Trophoblast cell (in vitro differentiated cells and primary cell): Measurements from ENCODE around the gene CDH20.
A peak's percentile ranks its signal among the peaks of the same experiment; 100 is the strongest.

ENCODE experiments used
- DNase-seq, 2 donors: peaks; one replicate each; pipeline ENCODE4 v3.0.0-alpha.2; 2016
- H2AFZ ChIP-seq: 2 replicates; pipeline ENCODE4 v1.6.1; 2013; ENCODE audit warnings: low read length, moderate library complexity, mild to moderate bottlenecking; ENCODE audit not compliant: insufficient read depth, poor library complexity
- H2AK5ac ChIP-seq: 2 replicates; pipeline ENCODE4 v1.6.1; 2013; ENCODE audit warnings: mild to moderate bottlenecking, low read length
- H2BK120ac ChIP-seq: 2 replicates; pipeline ENCODE4 v1.6.1; 2013; ENCODE audit warnings: low read length, mild to moderate bottlenecking, moderate library complexity; ENCODE audit not compliant: insufficient read depth, poor library complexity
- H2BK12ac ChIP-seq: 2 replicates; pipeline ENCODE4 v1.6.1; 2013; ENCODE audit warnings: mild to moderate bottlenecking, low read length, moderate library complexity
- H2BK5ac ChIP-seq: 2 replicates; pipeline ENCODE4 v1.6.1; 2013; ENCODE audit warnings: low read length, low read depth, moderate library complexity, mild to moderate bottlenecking; ENCODE audit not compliant: poor library complexity
- H3K14ac ChIP-seq: 2 replicates; pipeline ENCODE4 v1.6.1; 2013; ENCODE audit warnings: mild to moderate bottlenecking, low read length
- H3K18ac ChIP-seq: 2 replicates; pipeline ENCODE4 v1.6.1; 2013; ENCODE audit warnings: mild to moderate bottlenecking, low read length
- H3K23ac ChIP-seq: 2 replicates; pipeline ENCODE4 v1.6.1; 2013; ENCODE audit warnings: low read length
- H3K27ac ChIP-seq: 2 replicates; pipeline ENCODE4 v1.5.1; 2013; ENCODE audit warnings: low read depth, mild to moderate bottlenecking, inconsistent platforms, low read length, moderate library complexity
- H3K27me3 ChIP-seq: 2 replicates; pipeline ENCODE4 v1.6.1; 2013; ENCODE audit warnings: inconsistent platforms, mild to moderate bottlenecking, low read length, moderate library complexity; ENCODE audit not compliant: insufficient read depth
- H3K36me3 ChIP-seq, 2 experiments: 1 replicate in 1 of 2; 2 replicates in 1 of 2; pipeline ENCODE4 v1.6.1; 2013; ENCODE audit warnings: low read length in 2 of 2, mild to moderate bottlenecking in 2 of 2, moderate library complexity in 1 of 2; ENCODE audit not compliant: insufficient read depth in 2 of 2, control insufficient read depth in 1 of 2
- H3K4ac ChIP-seq: 2 replicates; pipeline ENCODE4 v1.6.1; 2013; ENCODE audit warnings: low read depth, mild to moderate bottlenecking, low read length, moderate library complexity
- H3K4me1 ChIP-seq, 2 experiments: 1 replicate in 1 of 2; 2 replicates in 1 of 2; pipeline ENCODE4 v1.6.1; 2013; ENCODE audit warnings: low read length in 2 of 2, mild to moderate bottlenecking in 2 of 2, moderate library complexity in 1 of 2; ENCODE audit not compliant: insufficient read depth in 2 of 2, control insufficient read depth in 1 of 2
- H3K4me2 ChIP-seq: 2 replicates; pipeline ENCODE4 v1.6.1; 2013; ENCODE audit warnings: inconsistent platforms, mild to moderate bottlenecking, low read length, moderate library complexity
- H3K4me3 ChIP-seq: 2 replicates; pipeline ENCODE4 v1.5.1; 2013; ENCODE audit warnings: mild to moderate bottlenecking, low read depth, low read length, inconsistent platforms
- H3K79me1 ChIP-seq: one replicate; pipeline ENCODE4 v1.6.1; 2013; ENCODE audit warnings: low read length
- H3K79me2 ChIP-seq: 2 replicates; pipeline ENCODE4 v1.6.1; 2013; ENCODE audit warnings: low read length, mild to moderate bottlenecking; ENCODE audit not compliant: control insufficient read depth, insufficient read depth, poor library complexity
- H3K9ac ChIP-seq: 2 replicates; pipeline ENCODE4 v1.6.1; 2013; ENCODE audit warnings: mild to moderate bottlenecking, low read length
- H3K9me3 ChIP-seq: 2 replicates; pipeline ENCODE4 v1.6.1; 2013; ENCODE audit warnings: low read depth, mild to moderate bottlenecking, control low read depth, inconsistent platforms, low read length; ENCODE audit not compliant: insufficient read depth
- H4K12ac ChIP-seq: 2 replicates; pipeline ENCODE4 v1.6.1; 2013; ENCODE audit warnings: low read depth, mild to moderate bottlenecking, low read length, moderate library complexity
- H4K8ac ChIP-seq: 2 replicates; pipeline ENCODE4 v1.6.1; 2013; ENCODE audit warnings: low read depth, mild to moderate bottlenecking, low read length, moderate library complexity
- H4K91ac ChIP-seq: one replicate; pipeline ENCODE4 v1.6.1; 2013; ENCODE audit warnings: low read depth, mild to moderate bottlenecking, low read length, moderate library complexity
- WGBS: extraction: QIAGEN DNeasy Blood & Tissue Kit; methylation state at CpG from one replicate; pipeline ENCODE4 v1.1.7; 2013; ENCODE audit warnings: missing lambda C conversion rate; ENCODE audit not compliant: insufficient read length, insufficient coverage; ENCODE audit errors: extremely low coverage; 5-methylcytosine and 5-hydroxymethylcytosine counted together

Gene CDH20

DNA sequence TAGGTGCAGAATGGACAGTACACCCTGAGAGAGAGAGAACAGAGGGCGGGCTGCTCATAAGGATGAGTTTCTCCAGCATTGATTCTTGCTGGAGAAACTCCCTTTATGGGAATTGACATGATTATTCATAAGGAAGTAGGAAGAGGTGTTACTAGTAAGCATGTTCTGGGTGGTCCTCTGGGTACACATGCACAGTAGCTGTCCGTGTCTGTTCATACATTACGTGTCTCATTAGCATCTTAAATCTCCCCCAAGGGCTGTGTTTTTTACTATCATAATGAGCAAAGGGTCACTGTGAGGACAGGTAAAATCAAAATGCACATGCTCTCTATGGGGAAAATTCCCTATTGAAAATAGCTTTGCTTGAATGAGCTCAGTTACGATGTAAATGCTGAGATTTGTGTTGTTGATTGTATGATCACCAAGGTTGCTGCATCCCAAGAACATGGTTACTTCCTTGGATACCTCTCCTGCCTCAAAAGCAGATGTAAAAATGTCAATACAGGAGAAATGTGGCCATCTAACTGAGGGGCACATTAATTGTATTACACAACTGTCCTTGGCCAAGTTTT is 238.9 kb downstream of the CDH20 start:
- Histone ChIP-seq H4K12ac (no peak overlapping the region), H3K27ac (no peak overlapping the region), H4K8ac (no peak overlapping the region), H3K4ac (no peak overlapping the region), H3K4me2 (no peak overlapping the region), H3K23ac (no peak overlapping the region), H3K4me3 (no peak overlapping the region), H3K14ac (no peak overlapping the region), H3K4me1 (peaks cover 7 to 10% of the 10 kb centered on the region in 2 experiments), H2AFZ (no peak overlapping the region), H2AK5ac (no peak overlapping the region), H2BK120ac (no peak overlapping the region), H3K18ac (no peak overlapping the region), H3K36me3 (peaks cover 0 to 2% of the 10 kb centered on the region in 2 experiments), H4K91ac (no peak overlapping the region), H3K79me2 (no peaks in the 10 kb centered on the region), H2BK5ac (no peak overlapping the region), H3K9me3 (no peaks in the 10 kb centered on the region), H3K9ac (no peak overlapping the region), H3K27me3 (no peaks in the 10 kb centered on the region), H2BK12ac (no peak overlapping the region), H3K79me1 (peaks cover 9% of the 10 kb centered on the region)
- whole genome bisulfite sequencing, result no CpG with 5 or more reads among the region's 4 CpGs
- DNase-seq, result no peak

DNA sequence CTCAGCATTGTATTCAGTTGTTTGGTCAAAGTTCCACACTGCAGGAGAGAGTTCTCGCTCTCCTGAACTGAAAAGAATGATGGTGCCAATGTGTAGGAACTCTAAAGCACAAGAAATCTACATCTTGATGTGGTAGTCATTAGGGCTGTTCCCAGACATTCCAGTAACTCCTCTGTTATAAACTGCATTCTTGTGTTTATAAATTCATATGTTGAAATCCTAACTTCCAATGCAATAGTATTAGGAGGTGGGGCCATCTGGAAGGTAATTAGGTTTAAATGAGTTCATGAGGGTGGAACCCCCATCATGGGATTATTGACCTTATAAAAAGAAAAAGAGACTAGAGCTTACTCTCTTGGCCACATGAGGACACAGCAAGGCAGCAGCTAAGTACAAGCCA is 239.6 kb downstream of the CDH20 start:
- no peak overlapping the region for H2BK12ac ChIP-seq
- no peak overlapping the region for H3K14ac ChIP-seq
- H3K4me3 ChIP-seq, result no peak overlapping the region
- no peak overlapping the region for H3K27ac ChIP-seq
- no peak overlapping the region for H3K4me2 ChIP-seq
- no peak overlapping the region for H3K18ac ChIP-seq
- peaks cover 0 to 2% of the 10 kb centered on the region in 2 experiments for H3K36me3 ChIP-seq
- H2AFZ ChIP-seq, result no peak overlapping the region
- H3K4me1 ChIP-seq, result peaks cover 7 to 10% of the 10 kb centered on the region in 2 experiments
- no peak overlapping the region for H4K91ac ChIP-seq
- H2BK120ac ChIP-seq, result no peak overlapping the region
- no peak overlapping the region for H4K8ac ChIP-seq
- H4K12ac ChIP-seq, result no peak overlapping the region
- no peaks in the 10 kb centered on the region for H3K27me3 ChIP-seq
- H3K79me2 ChIP-seq, result no peaks in the 10 kb centered on the region
- no peak overlapping the region for H3K9ac ChIP-seq
- no peaks in the 10 kb centered on the region for H3K9me3 ChIP-seq
- H3K4ac ChIP-seq, result no peak overlapping the region
- no peak overlapping the region for H2BK5ac ChIP-seq
- DNase-seq, result no peak
- H2AK5ac ChIP-seq, result no peak overlapping the region
- H3K79me1 ChIP-seq, result peaks cover 9% of the 10 kb centered on the region
- H3K23ac ChIP-seq, result no peak overlapping the region
- whole genome bisulfite sequencing, result no CpG with 5 or more reads among the region's 1 CpG

DNA sequence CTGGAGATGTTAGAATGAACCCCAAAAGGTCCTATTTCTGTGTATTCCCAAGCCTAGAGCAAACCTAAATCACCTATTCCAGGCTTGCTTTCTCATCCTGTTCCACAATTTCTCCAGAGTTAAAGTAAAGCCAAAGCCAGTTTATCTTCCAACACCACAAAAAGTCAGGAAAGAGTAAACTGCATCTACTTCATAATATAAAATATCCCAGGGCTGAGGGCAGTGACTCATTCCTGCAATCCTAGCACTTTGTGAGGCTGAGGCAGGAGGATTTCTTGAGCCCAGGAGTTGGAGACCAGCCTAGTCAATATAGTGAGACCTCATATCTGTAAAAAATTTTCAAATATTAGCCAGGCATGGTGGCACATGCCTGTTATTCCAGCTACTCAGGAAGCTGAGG is 241.4 kb downstream of the CDH20 start:
- Histone ChIP-seq H3K18ac (no peak overlapping the region), H3K23ac (no peak overlapping the region), H3K4me2 (no peak overlapping the region), H3K9ac (no peak overlapping the region), H2AK5ac (no peak overlapping the region), H3K36me3 (peaks cover 0 to 2% of the 10 kb centered on the region in 2 experiments), H3K27me3 (no peaks in the 10 kb centered on the region), H3K79me1 (peaks cover 5% of the 10 kb centered on the region), H3K4me3 (no peak overlapping the region), H3K79me2 (no peaks in the 10 kb centered on the region), H3K9me3 (no peaks in the 10 kb centered on the region), H2BK5ac (peak overlapping the region; percentile 74), H3K14ac (peak overlapping the region; percentile 42), H4K12ac (no peak overlapping the region), H2BK12ac (peak overlapping the region; percentile 74), H3K27ac (peak overlapping the region; percentile 80), H4K91ac (peak overlapping the region; percentile 85), H3K4ac (peak overlapping the region; percentile 49), H2BK120ac (peak overlapping the region; percentile 75), H2AFZ (no peak overlapping the region), H4K8ac (no peak overlapping the region), H3K4me1 (peaks cover 3 to 4% of the 10 kb centered on the region in 2 experiments)
- peak in 1 of 2 donors; percentile 49 for DNase-seq

GRCh38 chr18:61575419-61575818 is 242.2 kb downstream of the CDH20 start:
- Histone ChIP-seq H3K27me3 (no peaks in the 10 kb centered on the region), H2AFZ (no peak overlapping the region), H3K23ac (no peak overlapping the region), H2BK12ac (no peak overlapping the region), H3K4me2 (no peak overlapping the region), H4K91ac (no peak overlapping the region), H3K9ac (no peak overlapping the region), H2BK120ac (no peak overlapping the region), H3K9me3 (no peaks in the 10 kb centered on the region), H2AK5ac (no peak overlapping the region), H3K27ac (peak overlapping the region; percentile 80), H2BK5ac (no peak overlapping the region), H3K4ac (no peak overlapping the region), H3K14ac (no peak overlapping the region), H3K36me3 (peaks cover 0 to 2% of the 10 kb centered on the region in 2 experiments), H4K8ac (no peak overlapping the region), H4K12ac (no peak overlapping the region), H3K18ac (no peak overlapping the region), H3K79me1 (peaks cover 5% of the 10 kb centered on the region), H3K79me2 (no peaks in the 10 kb centered on the region), H3K4me1 (peaks cover 1 to 3% of the 10 kb centered on the region in 2 experiments), H3K4me3 (no peak overlapping the region)
- peak in 1 of 2 donors; percentile 61 for DNase-seq
- WGBS, result no CpG with 5 or more reads among the region's 3 CpGs
